Activated T-cell treated with anti-CD3 and anti-CD28 coated beads for 4 hours (primary cell): ENCODE measurements around the gene FILIP1L.
A peak's percentile ranks its signal among the peaks of the same experiment; 100 is the strongest.
"Not testable (repeated sequence)": the region's sequence is repeated elsewhere in the genome, so short reads cannot be mapped to it uniquely, and the experiment has no call there.

Source experiments
- DNase-seq: peaks from one replicate; pipeline ENCODE4 v3.0.0-alpha.2; 2020

FILIP1L gene

DNA sequence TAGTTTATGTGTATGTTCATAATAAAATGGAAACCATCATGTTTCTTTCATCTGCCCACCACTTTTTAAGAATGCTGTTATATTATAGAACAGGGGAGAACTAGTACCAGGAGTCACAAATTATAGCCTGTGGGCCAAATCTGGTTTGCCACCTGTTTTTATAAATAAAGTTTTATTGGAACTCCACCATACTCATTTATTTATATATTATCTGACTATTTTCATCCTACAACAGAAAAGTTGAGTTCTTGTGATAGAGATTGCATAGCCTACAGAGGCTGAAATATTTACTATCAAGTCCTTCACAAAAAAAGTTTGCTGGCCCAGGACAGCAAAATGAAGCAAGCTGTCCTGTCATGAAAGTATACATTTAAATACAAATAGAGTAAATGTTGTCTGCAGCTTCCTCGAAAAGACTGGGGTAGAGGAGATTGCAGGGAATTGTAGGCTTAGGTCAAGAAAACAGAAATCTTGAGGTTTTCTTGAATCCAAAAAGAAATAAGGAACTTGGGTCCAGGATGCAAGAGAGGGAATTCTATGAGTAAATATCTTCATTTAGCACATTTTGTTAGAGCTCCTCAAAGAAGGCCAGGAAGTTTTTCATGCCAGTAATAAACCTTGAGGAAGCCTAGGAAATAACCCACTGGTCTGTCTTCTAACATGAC, 41.1 kb downstream of the FILIP1L start:
- DNase-seq = no peak

DNA sequence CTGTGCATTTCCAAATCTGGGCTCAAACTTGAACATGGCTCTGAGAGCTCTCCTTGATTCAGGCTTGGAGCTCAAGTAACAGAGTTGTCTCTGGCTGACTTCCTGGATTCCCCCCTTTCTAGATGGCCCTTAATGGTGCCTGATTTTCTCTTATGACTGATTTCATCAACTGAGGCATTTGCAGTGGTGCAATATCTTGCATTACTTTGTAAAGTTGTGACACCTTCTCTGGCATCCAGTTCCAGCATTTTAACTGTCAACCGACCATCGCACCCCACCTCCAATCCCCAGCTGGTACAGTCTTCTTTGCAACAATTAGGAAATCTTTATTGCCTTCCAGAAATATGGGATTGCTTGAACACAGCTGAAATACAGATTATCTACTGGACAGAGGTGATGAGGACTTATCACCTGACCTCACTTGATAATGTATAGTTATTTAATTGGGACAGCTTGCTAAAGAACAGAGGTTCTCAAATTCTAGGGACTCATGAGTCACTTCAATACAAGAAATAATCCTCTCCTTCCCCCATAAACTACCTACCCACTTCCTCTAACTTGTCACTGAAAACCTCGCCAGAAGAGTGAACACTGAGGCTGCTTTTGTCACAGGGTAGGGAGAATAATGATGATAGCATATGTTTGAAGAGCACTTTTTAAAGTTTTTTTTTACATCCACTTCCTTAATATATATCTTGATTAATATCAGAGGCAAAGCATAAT, 41.8 kb downstream of the FILIP1L start:
- no peak for DNase-seq

DNA sequence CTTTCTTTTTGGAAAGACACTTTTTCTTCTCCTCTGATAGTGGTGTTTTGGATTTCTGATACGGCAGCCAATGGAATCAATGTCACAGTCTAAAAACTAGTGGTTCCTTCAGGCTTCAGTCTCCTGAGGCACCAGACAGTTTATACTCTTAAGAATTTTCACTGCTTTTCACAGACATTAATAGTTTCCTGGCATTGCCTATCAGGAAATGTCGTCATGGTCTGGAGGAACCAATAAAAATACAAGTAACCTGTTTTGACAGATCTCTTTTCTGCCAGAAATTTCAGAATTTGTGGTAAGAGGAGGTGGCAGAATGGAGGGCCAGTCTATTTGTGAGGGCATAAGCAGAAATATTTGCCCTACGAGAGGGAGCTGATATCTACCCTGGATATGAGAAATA, 44.8 kb downstream of the FILIP1L start:
- no peak for DNase-seq

DNA sequence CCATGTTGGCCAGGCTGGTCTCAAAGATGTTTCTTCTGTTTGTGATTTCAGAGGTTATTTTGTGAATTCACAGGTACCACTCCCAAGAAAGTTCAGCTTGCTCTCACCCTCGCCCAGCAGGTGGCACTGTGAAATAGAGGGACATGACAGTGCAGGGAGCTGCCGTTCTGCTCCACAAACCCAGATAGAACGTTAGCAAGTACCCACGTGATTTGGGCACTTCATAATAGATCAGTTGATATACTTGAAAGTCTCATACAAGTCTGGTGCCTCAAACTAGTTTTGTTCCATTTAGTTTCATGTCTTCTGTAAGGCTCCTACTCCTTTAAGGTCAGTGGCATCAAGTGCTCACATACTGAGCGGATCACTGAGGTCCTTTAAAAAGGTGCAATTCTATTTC, 45.5 kb downstream of the FILIP1L start:
- DNase-seq = peak; percentile 71

DNA sequence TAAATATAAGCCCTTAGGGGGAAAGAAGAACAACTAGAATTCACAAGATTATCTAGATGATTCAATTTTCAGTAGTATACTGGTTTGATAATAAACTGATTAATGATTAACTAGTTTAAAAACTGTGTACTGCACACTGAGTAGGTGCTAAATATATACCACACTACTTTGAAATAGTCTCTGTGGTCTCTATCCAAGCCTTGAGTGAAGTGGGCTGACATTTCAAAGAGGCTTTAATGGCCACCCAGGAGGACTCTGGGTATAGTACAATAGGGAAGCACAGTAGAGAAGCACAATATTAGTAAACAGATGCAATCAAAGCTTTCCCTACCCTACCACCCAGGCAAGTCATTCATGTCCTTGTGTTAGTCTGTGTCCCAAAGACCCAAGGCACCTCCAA, 46.7 kb downstream of the FILIP1L start:
- no peak for DNase-seq

DNA sequence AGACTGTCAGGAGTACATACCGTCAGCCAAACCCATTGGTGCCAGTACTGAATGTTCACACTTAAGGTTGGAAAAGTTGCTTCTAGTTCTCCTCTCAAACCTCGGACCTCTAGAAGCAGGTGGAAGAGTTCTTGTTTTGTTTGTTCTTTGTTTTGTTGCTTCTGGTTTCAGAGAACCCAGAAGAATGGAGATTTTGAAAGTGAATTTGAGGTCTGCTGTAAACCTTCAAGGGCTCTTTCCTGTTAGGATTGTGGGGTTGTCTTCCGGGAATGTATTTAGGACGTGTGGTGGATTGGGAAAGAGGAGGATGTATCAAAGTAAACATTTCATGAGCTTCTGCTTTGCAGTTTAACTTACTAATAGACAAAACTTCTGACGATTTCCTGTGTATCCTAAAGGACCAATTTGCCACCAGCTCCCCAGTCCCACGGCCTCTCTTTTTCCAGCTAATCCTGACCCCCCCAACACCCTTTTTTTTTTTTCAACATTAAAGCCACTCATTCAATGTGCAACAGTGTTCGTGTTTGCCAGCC, 50.3 kb downstream of the FILIP1L start:
- no peak for DNase-seq

DNA sequence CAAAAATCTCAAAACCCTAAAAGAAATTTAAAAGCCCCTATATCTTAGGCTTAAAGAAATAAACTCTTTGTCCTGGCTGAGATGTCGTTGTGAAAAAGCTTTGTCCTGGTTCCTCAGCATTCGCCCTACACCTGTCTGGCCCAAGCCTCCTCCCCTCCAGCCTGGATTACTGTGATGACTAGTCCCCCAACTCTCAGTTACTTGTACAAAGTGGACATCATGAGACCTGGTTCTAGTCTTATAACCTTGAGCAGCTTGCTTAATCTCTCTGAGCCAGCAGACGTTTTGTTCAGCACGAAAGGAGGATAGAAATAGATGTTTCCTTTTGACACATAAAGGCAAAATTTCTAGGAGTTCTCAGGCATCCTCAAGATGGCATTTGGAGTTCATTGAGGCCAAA, 51.6 kb downstream of the FILIP1L start:
- DNase-seq = no peak

DNA sequence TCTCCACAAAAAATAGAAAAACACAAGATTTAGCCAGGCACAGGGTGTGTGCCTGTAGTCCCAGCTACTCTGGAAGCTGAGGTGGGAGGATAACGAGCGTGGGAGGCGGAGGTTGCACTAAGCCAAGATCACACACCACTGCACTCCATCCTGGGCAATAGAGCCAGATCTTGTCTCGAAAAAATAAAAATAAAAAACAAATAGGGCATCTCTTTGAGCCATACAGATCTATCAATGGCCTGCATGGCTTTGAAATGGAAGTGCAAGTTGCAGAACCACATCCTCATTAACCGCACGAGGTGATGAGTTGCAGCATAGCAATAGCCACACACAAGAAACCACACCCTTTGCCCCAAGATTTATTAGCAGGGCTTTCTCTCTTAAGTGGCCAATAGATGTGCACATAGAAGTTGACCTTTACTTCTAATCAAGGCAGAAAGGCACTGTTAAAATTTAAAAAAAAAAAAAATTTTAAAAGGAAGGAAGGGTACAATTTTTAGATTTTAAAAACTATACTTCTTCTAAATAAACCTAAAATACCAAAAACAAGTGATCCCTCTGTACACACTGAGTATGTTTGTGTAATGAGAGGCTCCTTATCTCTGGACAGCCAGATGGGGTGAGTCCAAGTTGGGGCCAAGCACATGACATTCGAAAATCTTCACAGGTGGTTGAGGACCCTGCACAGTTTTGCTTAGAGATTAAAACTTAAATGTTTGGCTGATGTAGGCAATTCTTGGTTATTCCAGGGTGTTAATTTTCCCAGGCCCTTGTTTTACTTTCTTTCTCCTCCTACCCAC, 53.4 kb downstream of the FILIP1L start:
- no peak for DNase-seq

DNA sequence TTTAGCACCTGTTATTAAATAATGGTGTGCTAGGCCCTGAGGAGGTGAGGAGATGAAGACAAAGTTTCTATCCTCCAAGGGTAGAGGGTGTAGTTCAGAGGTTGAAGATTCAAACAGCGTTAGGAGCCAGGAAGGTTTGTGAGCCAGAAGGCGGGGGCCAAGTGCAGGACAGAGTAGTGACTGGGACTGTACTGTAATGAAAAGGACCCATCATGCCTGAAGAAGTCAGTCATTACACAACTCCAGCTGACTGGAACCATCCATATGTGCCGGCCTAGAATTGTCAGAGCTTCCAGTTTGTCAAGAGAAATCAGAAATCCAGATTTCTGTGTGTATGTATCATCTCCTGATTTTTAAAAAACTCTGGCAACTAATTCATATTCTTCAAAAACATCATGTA, 54.8 kb downstream of the FILIP1L start:
- DNase-seq = no peak

DNA sequence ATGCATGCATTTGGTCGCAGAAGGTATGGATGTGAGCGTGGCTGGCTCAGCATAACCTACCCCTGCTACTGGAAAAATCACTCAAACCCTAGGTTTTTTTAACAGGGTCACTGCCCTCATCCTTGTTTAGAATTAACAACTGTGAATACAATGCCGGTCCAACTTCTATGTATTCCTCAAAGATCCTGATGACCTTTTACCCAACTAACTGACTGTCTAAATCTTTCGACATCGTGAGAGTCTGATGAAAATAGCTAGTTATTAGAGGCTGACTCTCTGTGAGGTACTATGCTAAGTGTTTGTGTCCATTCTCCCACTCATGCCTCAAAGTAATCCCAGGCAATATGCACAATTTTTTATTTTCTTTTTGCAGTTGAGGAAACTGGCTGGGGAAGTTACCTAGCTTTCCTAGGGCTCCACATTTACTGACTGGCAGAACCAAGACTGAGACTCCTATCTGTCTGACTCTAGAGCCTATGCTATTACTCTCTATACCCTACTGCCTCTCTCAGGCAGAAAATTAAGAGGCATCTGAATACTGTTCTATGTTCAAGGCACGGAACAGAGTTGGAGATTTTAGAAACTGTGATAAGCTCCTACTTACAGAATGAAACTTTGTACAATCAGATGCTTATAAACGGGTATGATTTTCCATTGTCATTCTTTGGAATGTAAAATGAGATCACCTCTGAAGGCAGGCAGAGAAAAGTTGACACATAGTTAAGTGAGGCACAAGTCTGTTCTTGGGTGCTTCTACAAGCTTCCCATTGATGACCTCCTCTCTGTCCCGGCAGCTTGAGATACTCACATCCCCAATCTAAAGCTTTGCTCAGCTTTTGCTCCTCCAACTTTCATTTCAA, 56.4 kb downstream of the FILIP1L start:
- no peak for DNase-seq

DNA sequence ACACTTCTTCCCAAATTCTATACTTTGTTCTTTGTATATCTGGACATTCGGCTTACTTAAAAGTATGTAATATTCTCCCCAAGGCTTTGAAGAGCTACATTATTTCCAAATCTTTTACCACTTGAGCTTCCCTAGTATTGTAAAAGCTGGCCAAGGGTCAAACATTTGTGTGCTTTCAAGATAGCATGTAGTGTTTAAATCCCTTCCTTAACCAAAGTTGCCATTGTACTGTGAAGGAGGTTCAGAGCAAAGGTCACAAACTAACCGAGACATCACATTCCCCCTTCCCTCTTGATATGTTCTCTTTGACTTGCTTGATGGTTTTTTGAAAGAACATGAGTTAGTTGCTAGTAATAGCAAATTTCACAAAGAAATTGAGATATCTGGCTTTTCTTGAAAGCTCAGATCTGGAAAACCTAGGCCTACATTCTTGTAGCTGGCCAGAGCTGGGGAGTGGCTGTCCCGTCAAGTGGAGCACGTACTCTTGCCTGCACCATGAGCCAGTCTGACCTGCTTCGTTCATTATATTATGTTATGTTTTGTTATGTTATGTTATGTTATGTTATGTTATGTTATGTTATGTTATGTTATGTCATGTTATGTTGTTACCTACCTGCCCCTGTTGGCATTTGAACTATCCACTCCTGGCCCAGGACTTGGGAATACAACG, 60.2 kb downstream of the FILIP1L start:
- no peak for DNase-seq

DNA sequence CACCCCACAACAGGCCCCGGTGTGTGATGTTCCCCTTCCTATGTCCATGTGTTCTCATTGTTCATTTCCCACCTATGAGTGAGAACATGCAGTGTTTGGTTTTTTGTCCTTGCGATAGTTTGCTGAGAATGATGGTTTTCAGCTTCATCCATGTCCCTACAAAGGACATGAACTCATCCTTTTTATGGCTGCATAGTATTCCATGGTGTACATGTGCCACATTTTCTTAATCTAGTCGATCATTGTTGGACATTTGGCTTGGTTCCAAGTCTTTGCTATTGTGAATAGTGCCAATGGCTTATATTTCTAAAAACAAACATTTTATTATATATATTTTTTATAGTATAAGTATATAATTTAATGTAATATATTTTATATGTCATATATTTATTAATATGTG, 62.8 kb downstream of the FILIP1L start:
- not testable (repeated sequence) for DNase-seq

DNA sequence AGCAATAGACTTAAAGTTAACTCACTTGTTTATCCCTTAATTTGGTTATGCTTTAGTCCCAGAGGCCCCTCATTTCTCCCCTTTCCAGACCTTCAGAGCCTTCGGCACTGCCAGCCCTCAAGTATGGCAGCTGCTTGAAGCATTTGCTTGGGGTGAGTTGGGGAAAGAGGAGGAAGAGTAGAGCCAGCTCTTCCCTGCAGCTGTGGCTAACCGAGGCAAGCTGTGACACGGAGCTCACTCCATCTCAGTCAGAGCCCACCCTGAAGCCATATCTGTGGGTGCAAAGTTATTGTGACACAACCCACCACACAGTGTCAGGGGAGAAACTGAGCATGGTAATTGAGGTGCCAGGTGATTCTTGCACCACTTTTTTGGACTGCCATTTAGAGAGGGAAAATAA, 66.1 kb downstream of the FILIP1L start:
- DNase-seq = no peak

DNA sequence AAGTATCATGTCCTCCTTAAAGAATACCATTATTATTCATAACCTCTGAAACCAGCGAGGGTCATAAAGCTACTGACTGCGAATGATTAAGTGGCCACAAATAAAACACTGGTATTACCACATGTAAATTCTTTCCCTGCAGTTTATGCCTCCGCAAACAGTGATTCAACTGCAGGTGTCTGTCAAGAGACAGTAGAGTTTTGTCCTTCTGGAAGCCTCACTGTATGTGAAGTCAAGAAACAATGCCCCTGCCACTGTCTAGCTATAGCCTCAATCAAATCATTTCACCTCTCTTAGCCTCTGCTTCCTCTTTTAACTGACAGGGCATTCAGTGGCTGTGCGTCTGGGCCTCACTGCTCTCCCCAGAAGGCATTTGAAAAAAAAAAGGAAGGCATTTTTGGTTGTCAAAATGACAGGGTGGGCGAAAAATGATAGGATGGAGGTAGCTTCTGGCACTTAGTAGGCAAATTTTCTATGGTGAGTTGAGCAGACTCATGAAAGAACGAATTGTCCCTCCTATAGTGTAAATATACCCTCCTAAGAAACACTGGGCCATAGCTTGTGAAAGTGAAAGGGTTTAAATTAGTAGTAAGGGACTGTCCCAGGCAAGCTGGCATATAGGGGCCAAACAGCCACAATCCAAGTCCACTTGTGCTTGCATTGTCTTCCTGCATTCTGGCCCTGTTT, 66.7 kb downstream of the FILIP1L start:
- no peak for DNase-seq

DNA sequence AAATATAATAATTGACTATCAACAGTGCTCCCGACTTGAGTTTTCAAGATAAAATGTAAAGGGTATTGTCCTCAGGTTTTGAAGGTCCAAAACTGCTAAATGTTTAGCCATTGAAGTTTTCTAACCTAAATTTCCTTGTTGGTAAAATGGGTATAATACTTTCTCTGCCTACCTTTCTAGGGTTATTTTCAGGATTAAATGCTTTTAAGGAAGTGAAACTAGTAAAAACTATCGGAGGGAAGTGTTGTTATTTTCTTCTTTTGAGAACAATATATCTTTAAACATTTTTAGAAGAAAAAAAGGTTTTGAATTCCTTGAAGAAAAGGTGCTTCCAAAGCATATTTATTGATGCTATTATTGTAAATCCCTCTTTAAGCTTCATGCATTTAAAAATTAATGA, 67.3 kb downstream of the FILIP1L start:
- DNase-seq = no peak

DNA sequence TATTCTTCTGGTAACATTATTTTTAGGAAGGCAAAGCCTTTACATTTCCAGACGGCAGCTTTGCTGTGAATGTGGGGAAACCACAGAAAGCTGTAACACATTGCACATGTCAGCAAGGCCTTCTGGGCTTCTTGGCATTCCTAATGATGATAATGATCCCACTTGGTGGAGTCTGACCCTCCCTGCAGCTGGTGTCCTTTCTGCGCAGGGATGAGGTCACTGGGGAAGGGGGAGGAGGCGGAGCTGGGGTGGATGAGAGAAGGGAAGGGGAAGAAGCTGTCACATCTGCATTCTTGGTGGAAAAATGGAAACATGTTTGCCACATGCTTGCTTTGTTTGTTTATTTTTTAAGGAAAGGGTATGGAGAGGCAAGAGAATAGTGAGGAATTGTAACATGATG, 68.6 kb downstream of the FILIP1L start:
- DNase-seq = no peak

DNA sequence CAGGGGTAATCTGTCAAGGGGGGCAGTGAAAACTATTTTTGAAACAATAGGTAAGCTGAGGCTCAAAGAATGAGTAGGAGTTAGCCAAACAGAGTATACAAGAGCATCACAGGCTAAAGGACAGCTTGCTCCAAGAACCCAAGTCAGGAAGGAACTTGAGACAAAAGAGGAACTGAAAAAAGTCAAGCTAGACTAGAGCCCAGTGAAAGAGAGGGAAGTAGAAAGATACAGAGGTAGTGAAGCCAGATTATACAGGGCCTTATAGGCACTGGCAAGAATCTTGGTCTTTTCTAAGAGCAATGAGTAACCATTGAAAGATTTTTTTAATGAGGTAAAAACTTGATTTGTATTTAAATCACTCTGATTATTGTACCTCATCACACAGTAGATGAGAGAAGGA, 69.9 kb downstream of the FILIP1L start:
- no peak for DNase-seq

DNA sequence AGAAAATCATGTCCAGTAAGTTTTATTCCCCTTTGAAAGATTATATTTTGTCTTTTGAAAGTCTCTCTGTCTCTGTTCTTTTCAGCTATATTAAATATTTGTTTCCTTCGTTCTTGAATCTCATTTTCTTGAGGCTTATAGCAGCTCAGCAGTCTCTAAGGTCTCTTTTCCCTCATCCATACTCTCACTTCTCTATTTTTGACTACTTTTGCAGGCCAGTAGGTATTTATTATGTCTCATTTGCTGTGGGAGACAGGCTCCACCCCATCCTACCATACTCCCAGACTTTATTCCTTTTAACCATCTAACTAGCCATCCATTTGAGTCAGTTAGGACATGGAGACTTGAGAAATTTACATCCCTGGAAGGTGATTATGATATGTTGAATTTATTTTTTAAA, 71.0 kb downstream of the FILIP1L start:
- DNase-seq = no peak

DNA sequence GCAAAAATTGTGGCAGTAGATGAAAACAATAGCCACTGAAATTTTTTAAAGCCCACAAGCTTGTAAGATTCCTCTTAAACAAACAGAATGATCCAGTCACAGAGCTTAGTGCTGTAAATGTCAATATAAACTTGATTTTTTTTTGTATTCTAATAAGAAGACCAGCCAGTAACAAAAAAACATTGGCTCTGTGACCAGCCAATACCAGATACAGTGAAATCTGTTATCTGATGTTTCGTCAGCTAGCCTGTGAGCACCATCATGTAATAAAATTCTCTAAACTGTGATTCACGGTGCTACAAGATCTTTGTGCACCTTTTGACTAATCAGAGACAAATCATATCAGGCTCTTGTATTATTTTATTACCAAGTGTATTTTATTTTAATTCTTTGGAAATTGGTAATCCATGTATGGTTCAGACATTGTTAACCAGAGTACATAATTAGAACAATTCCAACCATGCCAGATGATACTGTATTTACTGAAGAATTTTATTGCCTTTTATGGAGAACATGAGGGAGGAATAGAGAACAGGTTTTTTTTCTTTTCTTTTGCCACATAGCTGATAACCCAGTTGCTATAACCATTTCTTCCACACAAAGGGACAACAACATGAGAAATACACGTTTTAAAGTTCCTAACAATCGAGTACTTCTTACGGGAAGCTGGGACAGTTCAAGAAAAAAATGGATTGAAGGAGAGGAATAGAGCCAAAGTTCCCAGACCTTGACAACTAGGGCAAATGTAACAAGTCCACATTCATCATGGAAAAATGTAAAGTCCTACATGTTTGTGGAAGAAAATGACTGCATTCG, 71.9 kb downstream of the FILIP1L start:
- no peak for DNase-seq

DNA sequence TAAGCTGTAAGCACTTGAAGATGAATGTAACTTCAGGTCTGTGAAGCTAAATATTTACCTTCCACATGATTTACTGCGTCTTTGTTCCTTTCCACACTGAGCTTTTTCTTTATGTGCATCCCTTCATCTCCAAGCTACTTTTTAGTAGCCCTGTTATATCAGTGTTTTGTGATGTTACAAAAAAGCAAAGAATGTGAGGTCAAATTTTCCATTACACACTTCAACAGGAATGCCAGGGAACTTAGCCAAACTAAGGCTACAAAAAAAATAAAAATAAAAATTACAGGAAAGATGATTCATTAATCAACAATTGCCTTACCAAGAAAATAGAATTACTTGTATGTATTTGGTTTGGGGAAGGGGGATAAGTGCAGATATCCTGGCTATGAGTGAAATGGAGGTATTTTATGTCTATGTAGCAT, 73.0 kb downstream of the FILIP1L start:
- no peak for DNase-seq
